GM23338 (cell line): ENCODE data around the gene PCSK6. TPM values are rescaled to one million over a fixed set of nuclear protein-coding genes. Genes with fewer than 3 reads are reported as not detected.

Experiments used
- ATAC-seq: fragments of 200-7000 bp; cut with Tn5 transposase; 3 replicates; pipeline ENCODE4 v1.9.1; 2020
- DNase-seq: peaks from one replicate; pipeline ENCODE4 v3.0.0-alpha.2; 2015; ENCODE audit warnings: low spot score
- H2AFZ ChIP-seq: fragments of 200-600 bp; sonication (generic); 2 replicates; pipeline ENCODE4 v1.8.0; 2016; ENCODE audit warnings: antibody characterized with exemption, mild to moderate bottlenecking, moderate library complexity
- H3F3A ChIP-seq: fragments of 200-600 bp; sonication (generic); replicated peaks from 2 replicates; pipeline ENCODE4 v1.8.0; 2017; ENCODE audit warnings: antibody characterized with exemption, mixed run types, low read depth
- H3K27ac ChIP-seq: fragments of 200-600 bp; sonication (generic); 2 replicates; pipeline ENCODE4 v1.6.1; 2016; ENCODE audit warnings: low read depth
- H3K27me3 ChIP-seq: fragments of 200-600 bp; sonication (generic); 2 replicates; pipeline ENCODE4 v1.8.0; 2016; ENCODE audit warnings: mild to moderate bottlenecking, mixed run types, moderate library complexity; ENCODE audit not compliant: insufficient read depth
- H3K36me3 ChIP-seq: fragments of 200-600 bp; sonication (generic); 2 replicates; pipeline ENCODE4 v1.8.0; 2016; ENCODE audit warnings: mild to moderate bottlenecking; ENCODE audit not compliant: insufficient read depth
- H3K4me1 ChIP-seq: fragments of 200-600 bp; sonication (generic); 2 replicates; pipeline ENCODE4 v1.8.0; 2016; ENCODE audit warnings: mild to moderate bottlenecking, moderate library complexity; ENCODE audit not compliant: insufficient read depth
- H3K4me2 ChIP-seq: fragments of 200-600 bp; sonication (generic); 2 replicates; pipeline ENCODE4 v1.7.1; 2017; ENCODE audit warnings: mixed run types
- H3K4me3 ChIP-seq: fragments of 200-600 bp; sonication (generic); 2 replicates; pipeline ENCODE4 v1.6.1; 2016; ENCODE audit warnings: mixed run types
- H3K79me2 ChIP-seq: fragments of 200-600 bp; sonication (generic); replicated peaks from 2 replicates; pipeline ENCODE4 v1.8.0; 2017; ENCODE audit warnings: mild to moderate bottlenecking; ENCODE audit not compliant: insufficient read depth
- H3K9me2 ChIP-seq: fragments of 200-600 bp; sonication (generic); 2 replicates; pipeline ENCODE4 v1.8.0; 2017; ENCODE audit not compliant: insufficient read depth
- H4K20me1 ChIP-seq: fragments of 200-600 bp; sonication (generic); replicated peaks from 2 replicates; pipeline ENCODE4 v1.8.0; 2017; ENCODE audit warnings: mild to moderate bottlenecking; ENCODE audit not compliant: insufficient read depth
- H3K27ac Mint-ChIP-seq: 2 replicates; pipeline ENCODE4 v1.8.0; 2020; ENCODE audit warnings: inconsistent platforms, mild to moderate bottlenecking, moderate library complexity, mixed read lengths
- H3K27me3 Mint-ChIP-seq: 3 replicates; pipeline ENCODE4 v1.8.0; 2022; ENCODE audit warnings: low read depth, mild to moderate bottlenecking, moderate library complexity, mixed read lengths, inconsistent platforms; ENCODE audit not compliant: insufficient read depth, poor library complexity
- H3K36me3 Mint-ChIP-seq: 3 replicates; pipeline ENCODE4 v1.8.0; 2021; ENCODE audit warnings: low read depth, mild to moderate bottlenecking, inconsistent platforms, moderate library complexity, mixed read lengths
- H3K4me1 Mint-ChIP-seq: 3 replicates; pipeline ENCODE4 v1.8.0; 2020; ENCODE audit warnings: mild to moderate bottlenecking, inconsistent platforms, mixed read lengths
- H3K4me3 Mint-ChIP-seq: 3 replicates; pipeline ENCODE4 v1.8.0; 2021; ENCODE audit warnings: moderate library complexity, mild to moderate bottlenecking, inconsistent platforms, mixed read lengths
- H3K9me3 Mint-ChIP-seq: 3 replicates; pipeline ENCODE4 v1.8.0; 2020; ENCODE audit warnings: moderate library complexity, mild to moderate bottlenecking, inconsistent platforms, mixed read lengths
- CREB1 ChIP-seq: fragments of 250-450 bp; sonication (Bioruptor Pico); IDR thresholded peaks from 2 replicates; pipeline ENCODE4 v1.5.0; 2020; ENCODE audit warnings: low read depth, mild to moderate bottlenecking, moderate library complexity
- CTCF ChIP-seq, 2 experiments: fragments of 200-600 bp in 1 of 2; sonication (generic) in 1 of 2; conservative IDR thresholded peaks; 2 replicates each; pipeline versions ENCODE4 v1.5.1 to v1.6.1; 2016 to 2017; ENCODE audit warnings: antibody characterized with exemption in 2 of 2, low read depth in 2 of 2, mild to moderate bottlenecking in 2 of 2, moderate library complexity in 1 of 2
- ETS1 ChIP-seq: IDR thresholded peaks from 2 replicates; pipeline ENCODE4 v1.6.1; 2016; ENCODE audit warnings: antibody characterized with exemption
- EZH2 ChIP-seq: fragments of 200-600 bp; sonication (generic); IDR thresholded peaks from one replicate; pipeline ENCODE4 v1.8.0; 2017; ENCODE audit warnings: antibody characterized with exemption, mild to moderate bottlenecking, low read depth; ENCODE audit not compliant: unreplicated experiment
- EZH2phosphoT487 ChIP-seq: fragments of 200-600 bp; sonication (generic); IDR thresholded peaks from one replicate; pipeline ENCODE4 v1.8.1; 2018; ENCODE audit warnings: antibody characterized with exemption; ENCODE audit not compliant: unreplicated experiment
- JUNB ChIP-seq: IDR thresholded peaks from one replicate; pipeline ENCODE4 v1.6.1; 2016; ENCODE audit warnings: antibody characterized with exemption; ENCODE audit not compliant: unreplicated experiment
- NANOG ChIP-seq: IDR thresholded peaks from 2 replicates; pipeline ENCODE4 v1.6.1; 2016; ENCODE audit warnings: antibody characterized with exemption, borderline replicate concordance
- POLR2AphosphoS5 ChIP-seq: IDR thresholded peaks from 2 replicates; pipeline ENCODE4 v1.6.1; 2016; ENCODE audit warnings: antibody characterized with exemption, low read depth
- REST ChIP-seq: IDR thresholded peaks from one replicate; pipeline ENCODE4 v1.6.1; 2018; ENCODE audit warnings: antibody characterized with exemption; ENCODE audit not compliant: unreplicated experiment
- STAT1 ChIP-seq: IDR thresholded peaks from one replicate; pipeline ENCODE4 v1.6.1; 2016; ENCODE audit warnings: antibody characterized with exemption; ENCODE audit not compliant: unreplicated experiment
- ZNF114 ChIP-seq: fragments of 250-450 bp; sonication (Bioruptor Pico); IDR thresholded peaks from 2 replicates; pipeline ENCODE4 v1.5.0; 2020; ENCODE audit warnings: mild to moderate bottlenecking, moderate library complexity
- ZNF331 ChIP-seq: fragments of 250-450 bp; sonication (Bioruptor Pico); IDR thresholded peaks from 2 replicates; pipeline ENCODE4 v1.5.0; 2020; ENCODE audit warnings: low read depth, mild to moderate bottlenecking, moderate library complexity
- ZNF462 ChIP-seq: fragments of 250-450 bp; sonication (Bioruptor Pico); IDR thresholded peaks from 2 replicates; pipeline ENCODE4 v1.5.0; 2020; ENCODE audit warnings: mild to moderate bottlenecking, moderate library complexity
- polyA plus RNA-seq: library from polyadenylated mRNA; unstranded; fragments of >200 nt; fragmentation: Nextera tagmentation; extraction: Ambion mirVana; gene quantifications from 2 replicates; pipeline ENCODE4 v1.2.1, GENCODE V29; 2016
- total RNA-seq: library from RNA; depleted of rRNA; stranded (reverse); fragments of >200 nt; shearing (Covaris generic); gene quantifications from 2 replicates; pipeline ENCODE4 v1.2.3, GENCODE V29; 2014

The PCSK6 gene
- total and polyA plus RNA-seq, 2 experiments from 2014 or later, result 1.7 to 6.7 TPM

- DNase-seq (no peak), ATAC-seq (no peak)
- Histone ChIP-seq H3K79me2 (no peaks in the 10 kb centered on the region), H3K9me2 (no peaks in the 10 kb centered on the region), H3K27me3 (no peaks in the 10 kb centered on the region), H3K4me1 (no peaks in the 10 kb centered on the region), H2AFZ (no peak overlapping the region), H3F3A (no peaks in the 10 kb centered on the region), H3K4me2 (no peak overlapping the region), H3K27ac (no peak overlapping the region), H3K36me3 (no peaks in the 10 kb centered on the region), H3K4me3 (no peak overlapping the region), H4K20me1 (no peaks in the 10 kb centered on the region)
- Mint-ChIP-seq H3K9me3 (no peaks in the 10 kb centered on the region), H3K4me3 (no peak overlapping the region), H3K27me3 (peaks cover 10% of the 10 kb centered on the region), H3K27ac (no peak overlapping the region), H3K4me1 (no peaks in the 10 kb centered on the region), H3K36me3 (no peaks in the 10 kb centered on the region)
- TF ChIP-seq POLR2AphosphoS5 (no peak), STAT1 (no peak), NANOG (no peak), EZH2 (no peak), REST (no peak), ZNF331 (no peak), CTCF (conservative IDR thresholded peaks at IDR 0.05; ENCODE audit: low read depth in 2 of 2) (no peak), ZNF114 (CRISPR knock-in tag) (no peak), ETS1 (no peak), CREB1 (CRISPR knock-in tag) (no peak), ZNF462 (CRISPR knock-in tag) (no peak), EZH2phosphoT487 (no peak), JUNB (no peak)
Observed at GRCh38 chr15:101384276-101384675, 105.2 kb downstream of the PCSK6 start.
